ENCODE data around the gene AQP6.

AQP6 gene

GRCh38 chr12:49972641-49973360 lies at the start of gene AQP6:
TSS of gene AQP6 (plus strand) at chr12:49972947. CDS start at chr12:49973174, 227 bp downstream.
- no peak for DNase-seq

- no peak for DNase-seq
Measured at GRCh38 chr12:49923035-49923644, 49.6 kb upstream of the AQP6 start.

GRCh38 chr12:49923880-49924556 lies 48.7 kb upstream of the AQP6 start:
- no peak for DNase-seq

- DNase-seq = no peak
Measured at GRCh38 chr12:49924628-49925246, 48.0 kb upstream of the AQP6 start.

GRCh38 chr12:49925433-49926204 lies 47.1 kb upstream of the AQP6 start:
- no peak for DNase-seq

GRCh38 chr12:49928471-49928870 lies 44.3 kb upstream of the AQP6 start:
- DNase-seq = no peak

- no peak for DNase-seq
Measured at GRCh38 chr12:49929581-49929980, 43.2 kb upstream of the AQP6 start.

- no peak for DNase-seq
Measured at GRCh38 chr12:49930515-49931288, 42.0 kb upstream of the AQP6 start.

GRCh38 chr12:49932023-49932422 lies 40.7 kb upstream of the AQP6 start:
- no peak for DNase-seq

GRCh38 chr12:49932533-49933130 lies 40.1 kb upstream of the AQP6 start:
- no peak for DNase-seq

- no peak for DNase-seq
Measured at GRCh38 chr12:49933796-49934195, 39.0 kb upstream of the AQP6 start.

- no peak for DNase-seq
Measured at GRCh38 chr12:49934505-49934904, 38.2 kb upstream of the AQP6 start.

- no peak for DNase-seq
Measured at GRCh38 chr12:49936925-49937324, 35.8 kb upstream of the AQP6 start.

GRCh38 chr12:49937639-49938300 lies 35.0 kb upstream of the AQP6 start:
- DNase-seq = no peak

- no peak for DNase-seq
Measured at GRCh38 chr12:49939307-49939706, 33.4 kb upstream of the AQP6 start.

- DNase-seq = no peak
Measured at GRCh38 chr12:49939707-49940106, 33.0 kb upstream of the AQP6 start.

GRCh38 chr12:49941556-49942511 lies 30.9 kb upstream of the AQP6 start:
- DNase-seq = no peak

- DNase-seq = no peak
Measured at GRCh38 chr12:49942512-49942893, 30.2 kb upstream of the AQP6 start.

- no peak for DNase-seq
Measured at GRCh38 chr12:49942921-49943624, 29.7 kb upstream of the AQP6 start.

All from NCI-H345 (cell line).